HEK293 (cell line): Measurements from ENCODE around the gene RIN1.
A peak's percentile ranks its signal among the peaks of the same experiment; 100 is the strongest.

Experiments used
- KLF8 ChIP-seq: fragments of 450-650 bp; formaldehyde crosslinking; IDR thresholded peaks from 2 replicates; pipeline ENCODE4 v1.5.1; 2016; ENCODE audit warnings: missing biosample characterization, missing genetic modification characterization
- KLF9 ChIP-seq: fragments of 450-650 bp; formaldehyde crosslinking; IDR thresholded peaks from 2 replicates; pipeline ENCODE4 v1.5.1; 2016; ENCODE audit warnings: missing biosample characterization, missing genetic modification characterization, low read depth
- OSR2 ChIP-seq: fragments of 450-650 bp; formaldehyde crosslinking; IDR thresholded peaks from 2 replicates; pipeline ENCODE4 v1.5.1; 2016; ENCODE audit warnings: missing biosample characterization, missing genetic modification characterization
- PBX3 ChIP-seq: sonication (generic); formaldehyde crosslinking; IDR thresholded peaks from 2 replicates; pipeline ENCODE4 v1.8.1; 2022; ENCODE audit warnings: mild to moderate bottlenecking, moderate library complexity, missing genetic modification reagents
- PRDM10 ChIP-seq: fragments of 450-650 bp; formaldehyde crosslinking; IDR thresholded peaks from 2 replicates; pipeline ENCODE4 v1.5.1; 2016; ENCODE audit warnings: missing biosample characterization, missing genetic modification characterization
- SETDB1 ChIP-seq: IDR thresholded peaks from one replicate; pipeline ENCODE4 v1.6.1; 2017; ENCODE audit warnings: mild to moderate bottlenecking, low read length, moderate library complexity, mixed read lengths; ENCODE audit not compliant: insufficient read length
- ZFP37 ChIP-seq: fragments of 450-650 bp; formaldehyde crosslinking; IDR thresholded peaks from 2 replicates; pipeline ENCODE4 v1.5.1; 2016; ENCODE audit warnings: missing biosample characterization, missing genetic modification characterization
- ZNF10 ChIP-seq: fragments of 450-650 bp; formaldehyde crosslinking; IDR thresholded peaks from 2 replicates; pipeline ENCODE4 v1.5.1; 2017; ENCODE audit warnings: missing biosample characterization, missing genetic modification characterization
- ZNF121 ChIP-seq: fragments of 450-650 bp; formaldehyde crosslinking; IDR thresholded peaks from 2 replicates; pipeline ENCODE4 v1.5.1; 2016; ENCODE audit warnings: missing biosample characterization, missing genetic modification characterization
- ZNF16 ChIP-seq: fragments of 450-650 bp; formaldehyde crosslinking; IDR thresholded peaks from 2 replicates; pipeline ENCODE4 v1.5.1; 2016; ENCODE audit warnings: low read depth, missing biosample characterization, missing genetic modification characterization
- ZNF184 ChIP-seq: fragments of 450-650 bp; IDR thresholded peaks from 2 replicates; pipeline ENCODE4 v1.5.1; 2018; ENCODE audit warnings: missing biosample characterization, mild to moderate bottlenecking, missing genetic modification characterization
- ZNF274 ChIP-seq, 2 experiments: fragments of 200-500 bp in 1 of 2; fragments of 450-650 bp in 1 of 2; sonication (Bioruptor generic) in 1 of 2; formaldehyde crosslinking in 1 of 2; IDR thresholded peaks; 2 replicates each; pipeline versions ENCODE4 v1.5.1 to v1.6.1; 2014 to 2016; ENCODE audit warnings: borderline replicate concordance in 1 of 2, inconsistent platforms in 1 of 2, low read length in 1 of 2, missing biosample characterization in 1 of 2, missing genetic modification characterization in 1 of 2
- ZNF398 ChIP-seq: fragments of 450-650 bp; formaldehyde crosslinking; IDR thresholded peaks from 2 replicates; pipeline ENCODE4 v1.5.1; 2017; ENCODE audit warnings: missing biosample characterization, missing genetic modification characterization
- ZNF416 ChIP-seq: fragments of 450-650 bp; formaldehyde crosslinking; IDR thresholded peaks from 2 replicates; pipeline ENCODE4 v1.5.1; 2016; ENCODE audit warnings: missing biosample characterization, missing genetic modification characterization
- ZNF558 ChIP-seq: fragments of 450-650 bp; formaldehyde crosslinking; IDR thresholded peaks from 2 replicates; pipeline ENCODE4 v1.5.1; 2016; ENCODE audit warnings: missing biosample characterization, missing genetic modification characterization
- ZNF561 ChIP-seq: fragments of 450-650 bp; IDR thresholded peaks from 2 replicates; pipeline ENCODE4 v1.5.1; 2018; ENCODE audit warnings: missing biosample characterization, missing genetic modification characterization, borderline replicate concordance
- ZNF624 ChIP-seq: fragments of 450-650 bp; formaldehyde crosslinking; IDR thresholded peaks from 2 replicates; pipeline ENCODE4 v1.5.1; 2017; ENCODE audit warnings: missing biosample characterization, missing genetic modification characterization
- ZNF629 ChIP-seq: fragments of 450-650 bp; formaldehyde crosslinking; IDR thresholded peaks from 2 replicates; pipeline ENCODE4 v1.5.1; 2017; ENCODE audit warnings: missing biosample characterization, missing genetic modification characterization
- ZSCAN16 ChIP-seq: fragments of 450-650 bp; formaldehyde crosslinking; IDR thresholded peaks from 2 replicates; pipeline ENCODE4 v1.5.1; 2016; ENCODE audit warnings: missing biosample characterization, missing genetic modification characterization
- ZSCAN30 ChIP-seq: fragments of 450-650 bp; IDR thresholded peaks from 2 replicates; pipeline ENCODE4 v1.5.1; 2018; ENCODE audit warnings: missing biosample characterization, mild to moderate bottlenecking, missing genetic modification characterization, moderate library complexity
- TF ChIP-seq, protein P1 (sequence below): fragments of 450-650 bp; formaldehyde crosslinking; IDR thresholded peaks from 2 replicates; pipeline ENCODE4 v1.5.1; 2016; ENCODE audit warnings: missing biosample characterization, missing genetic modification characterization, borderline replicate concordance
- TF ChIP-seq, protein P2 (sequence below): fragments of 450-650 bp; formaldehyde crosslinking; IDR thresholded peaks from 2 replicates; pipeline ENCODE4 v1.5.1; 2016; ENCODE audit warnings: missing biosample characterization, missing genetic modification characterization

The RIN1 gene

GRCh38 chr11:66311965-66312548 is 24.2 kb downstream of the RIN1 start (continued):
- TF ChIP-seq PRDM10 (tag by site-specific recombination) (0 out of 2 replicates have a peak, but pooled peaks have one; percentile 90), ZNF624 (no peak), ZNF16 (tag by site-specific recombination) (no peak), ZNF121 (tag by site-specific recombination) (no peak), SETDB1 (no peak), PBX3 (CRISPR knock-in tag) (no peak), KLF8 (tag by site-specific recombination) (peak; percentile 63), ZNF416 (no peak), ZNF10 (no peak), ZSCAN30 (tag by site-specific recombination) (0 out of 2 replicates have a peak, but pooled peaks have one; percentile 41), ZNF398 (tag by site-specific recombination) (no peak), ZNF274 (IDR thresholded peaks at IDR 0.05; ENCODE audit: low read length) (no peak), ZNF274 (tag by site-specific recombination; IDR thresholded peaks at IDR 0.05; ENCODE audit: borderline replicate concordance) (no peak), ZNF184 (no peak), OSR2 (tag by site-specific recombination) (no peak), ZFP37 (tag by site-specific recombination) (no peak), KLF9 (tag by site-specific recombination) (peak; percentile 94), ZNF561 (no peak), ZNF558 (tag by site-specific recombination) (no peak), ZSCAN16 (no peak), ZNF629 (tag by site-specific recombination) (no peak)
- TF ChIP-seq, protein P1, sequence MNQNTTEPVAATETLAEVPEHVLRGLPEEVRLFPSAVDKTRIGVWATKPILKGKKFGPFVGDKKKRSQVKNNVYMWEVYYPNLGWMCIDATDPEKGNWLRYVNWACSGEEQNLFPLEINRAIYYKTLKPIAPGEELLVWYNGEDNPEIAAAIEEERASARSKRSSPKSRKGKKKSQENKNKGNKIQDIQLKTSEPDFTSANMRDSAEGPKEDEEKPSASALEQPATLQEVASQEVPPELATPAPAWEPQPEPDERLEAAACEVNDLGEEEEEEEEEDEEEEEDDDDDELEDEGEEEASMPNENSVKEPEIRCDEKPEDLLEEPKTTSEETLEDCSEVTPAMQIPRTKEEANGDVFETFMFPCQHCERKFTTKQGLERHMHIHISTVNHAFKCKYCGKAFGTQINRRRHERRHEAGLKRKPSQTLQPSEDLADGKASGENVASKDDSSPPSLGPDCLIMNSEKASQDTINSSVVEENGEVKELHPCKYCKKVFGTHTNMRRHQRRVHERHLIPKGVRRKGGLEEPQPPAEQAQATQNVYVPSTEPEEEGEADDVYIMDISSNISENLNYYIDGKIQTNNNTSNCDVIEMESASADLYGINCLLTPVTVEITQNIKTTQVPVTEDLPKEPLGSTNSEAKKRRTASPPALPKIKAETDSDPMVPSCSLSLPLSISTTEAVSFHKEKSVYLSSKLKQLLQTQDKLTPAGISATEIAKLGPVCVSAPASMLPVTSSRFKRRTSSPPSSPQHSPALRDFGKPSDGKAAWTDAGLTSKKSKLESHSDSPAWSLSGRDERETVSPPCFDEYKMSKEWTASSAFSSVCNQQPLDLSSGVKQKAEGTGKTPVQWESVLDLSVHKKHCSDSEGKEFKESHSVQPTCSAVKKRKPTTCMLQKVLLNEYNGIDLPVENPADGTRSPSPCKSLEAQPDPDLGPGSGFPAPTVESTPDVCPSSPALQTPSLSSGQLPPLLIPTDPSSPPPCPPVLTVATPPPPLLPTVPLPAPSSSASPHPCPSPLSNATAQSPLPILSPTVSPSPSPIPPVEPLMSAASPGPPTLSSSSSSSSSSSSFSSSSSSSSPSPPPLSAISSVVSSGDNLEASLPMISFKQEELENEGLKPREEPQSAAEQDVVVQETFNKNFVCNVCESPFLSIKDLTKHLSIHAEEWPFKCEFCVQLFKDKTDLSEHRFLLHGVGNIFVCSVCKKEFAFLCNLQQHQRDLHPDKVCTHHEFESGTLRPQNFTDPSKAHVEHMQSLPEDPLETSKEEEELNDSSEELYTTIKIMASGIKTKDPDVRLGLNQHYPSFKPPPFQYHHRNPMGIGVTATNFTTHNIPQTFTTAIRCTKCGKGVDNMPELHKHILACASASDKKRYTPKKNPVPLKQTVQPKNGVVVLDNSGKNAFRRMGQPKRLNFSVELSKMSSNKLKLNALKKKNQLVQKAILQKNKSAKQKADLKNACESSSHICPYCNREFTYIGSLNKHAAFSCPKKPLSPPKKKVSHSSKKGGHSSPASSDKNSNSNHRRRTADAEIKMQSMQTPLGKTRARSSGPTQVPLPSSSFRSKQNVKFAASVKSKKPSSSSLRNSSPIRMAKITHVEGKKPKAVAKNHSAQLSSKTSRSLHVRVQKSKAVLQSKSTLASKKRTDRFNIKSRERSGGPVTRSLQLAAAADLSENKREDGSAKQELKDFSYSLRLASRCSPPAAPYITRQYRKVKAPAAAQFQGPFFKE (tag by site-specific recombination): no peak
- TF ChIP-seq, protein P2, sequence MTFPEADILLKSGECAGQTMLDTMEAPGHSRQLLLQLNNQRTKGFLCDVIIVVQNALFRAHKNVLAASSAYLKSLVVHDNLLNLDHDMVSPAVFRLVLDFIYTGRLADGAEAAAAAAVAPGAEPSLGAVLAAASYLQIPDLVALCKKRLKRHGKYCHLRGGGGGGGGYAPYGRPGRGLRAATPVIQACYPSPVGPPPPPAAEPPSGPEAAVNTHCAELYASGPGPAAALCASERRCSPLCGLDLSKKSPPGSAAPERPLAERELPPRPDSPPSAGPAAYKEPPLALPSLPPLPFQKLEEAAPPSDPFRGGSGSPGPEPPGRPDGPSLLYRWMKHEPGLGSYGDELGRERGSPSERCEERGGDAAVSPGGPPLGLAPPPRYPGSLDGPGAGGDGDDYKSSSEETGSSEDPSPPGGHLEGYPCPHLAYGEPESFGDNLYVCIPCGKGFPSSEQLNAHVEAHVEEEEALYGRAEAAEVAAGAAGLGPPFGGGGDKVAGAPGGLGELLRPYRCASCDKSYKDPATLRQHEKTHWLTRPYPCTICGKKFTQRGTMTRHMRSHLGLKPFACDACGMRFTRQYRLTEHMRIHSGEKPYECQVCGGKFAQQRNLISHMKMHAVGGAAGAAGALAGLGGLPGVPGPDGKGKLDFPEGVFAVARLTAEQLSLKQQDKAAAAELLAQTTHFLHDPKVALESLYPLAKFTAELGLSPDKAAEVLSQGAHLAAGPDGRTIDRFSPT (tag by site-specific recombination): peak; percentile 93
